MCF 10A (cell line): ENCODE data around the gene TMEM19. TPM values are rescaled to one million over a fixed set of nuclear protein-coding genes. Genes with fewer than 3 reads are reported as not detected.
"Not testable (repeated sequence)": the region's sequence is repeated elsewhere in the genome, so short reads cannot be mapped to it uniquely, and the experiment has no call there.

ENCODE experiments used
- BruUV-seq: library from RNA; stranded (reverse); fragments of 400-500 nt; replicated peaks from 2 replicates; lab custom pipeline; 2021; lab: Mats Ljungman, UMichigan
- CTCF ChIA-PET: fragments of 300-600 bp; sonication (Branson Sonifier 250); formaldehyde crosslinking; extraction: SDS; loops from one replicate; lab custom pipeline; 2021; ENCODE audit warnings: antibody characterized with exemption, inconsistent platforms; lab: Yijun Ruan, JAX
- POLR2A ChIA-PET: fragments of 300-600, 350-650 bp; sonication (Branson Sonifier 250); formaldehyde crosslinking; extraction: SDS; loops from one replicate; lab custom pipeline; 2020; ENCODE audit warnings: antibody characterized with exemption, inconsistent platforms; lab: Yijun Ruan, JAX
- DNase-seq: peaks from one replicate; pipeline ENCODE4 v3.0.0-alpha.2; 2018; ENCODE audit not compliant: unreplicated experiment
- H3K27ac Mint-ChIP-seq: one replicate; pipeline ENCODE4 v1.8.0; 2022; ENCODE audit warnings: mild to moderate bottlenecking, low read depth, mixed read lengths; ENCODE audit not compliant: unreplicated experiment
- H3K27me3 Mint-ChIP-seq: one replicate; pipeline ENCODE4 v1.8.0; 2022; ENCODE audit warnings: mixed read lengths; ENCODE audit not compliant: insufficient read depth, unreplicated experiment
- H3K36me3 Mint-ChIP-seq: one replicate; pipeline ENCODE4 v1.8.0; 2022; ENCODE audit warnings: mild to moderate bottlenecking, moderate library complexity, mixed read lengths; ENCODE audit not compliant: insufficient read depth, unreplicated experiment
- H3K4me1 Mint-ChIP-seq: one replicate; pipeline ENCODE4 v1.8.0; 2022; ENCODE audit warnings: mixed read lengths; ENCODE audit not compliant: insufficient read depth, unreplicated experiment
- H3K4me3 Mint-ChIP-seq: one replicate; pipeline ENCODE4 v1.8.0; 2022; ENCODE audit warnings: mild to moderate bottlenecking, moderate library complexity, mixed read lengths; ENCODE audit not compliant: unreplicated experiment
- H3K9me3 Mint-ChIP-seq: one replicate; pipeline ENCODE4 v1.8.0; 2022; ENCODE audit warnings: mixed read lengths; ENCODE audit not compliant: unreplicated experiment
- intact Hi-C: fragments of 100-400 bp; cut with micrococcal nuclease; formaldehyde crosslinking; loops from 2 replicates; pipeline ENCODE4 v1.14.1; 2022
- total RNA-seq: library from RNA; stranded (reverse); gene quantifications from 2 replicates; pipeline ENCODE4 v1.2.3, GENCODE V29; 2022
- TF ChIP-seq, protein P1 (sequence below): fragments of 200-600 bp; IDR thresholded peaks from one replicate; pipeline ENCODE4 v1.8.0; 2022; ENCODE audit warnings: antibody characterized with exemption, mild to moderate bottlenecking; ENCODE audit not compliant: unreplicated experiment

Gene TMEM19
- total RNA-seq, 1 experiment from 2014 or later: 7.3 TPM

DNA sequence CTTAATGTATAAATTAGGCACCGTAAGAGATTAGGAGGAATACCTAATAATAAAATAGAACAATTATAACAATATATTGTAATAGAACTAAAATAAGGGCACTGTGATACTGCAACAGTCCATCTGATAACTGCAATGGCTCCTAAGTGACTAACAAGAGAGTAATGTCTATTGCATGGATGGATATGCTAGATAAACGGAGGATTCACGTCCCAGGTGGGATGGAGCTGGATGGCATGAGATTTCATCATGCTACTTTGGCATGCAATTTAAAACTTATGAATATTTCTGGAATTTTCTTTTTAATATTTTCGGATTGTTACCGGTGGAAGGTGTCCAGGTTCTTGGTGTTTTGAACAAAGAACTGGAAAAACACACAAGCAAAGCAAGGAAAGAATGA, 2.2 kb upstream of the TMEM19 start:
- Mint-ChIP-seq H3K27ac (no peak overlapping the region), H3K36me3 (no peaks in the 10 kb centered on the region), H3K4me1 (peaks cover 10% of the 10 kb centered on the region), H3K4me3 (no peak overlapping the region), H3K9me3 (no peaks in the 10 kb centered on the region), H3K27me3 (no peaks in the 10 kb centered on the region)
- DNase-seq: no peak
- TF ChIP-seq, protein P1, sequence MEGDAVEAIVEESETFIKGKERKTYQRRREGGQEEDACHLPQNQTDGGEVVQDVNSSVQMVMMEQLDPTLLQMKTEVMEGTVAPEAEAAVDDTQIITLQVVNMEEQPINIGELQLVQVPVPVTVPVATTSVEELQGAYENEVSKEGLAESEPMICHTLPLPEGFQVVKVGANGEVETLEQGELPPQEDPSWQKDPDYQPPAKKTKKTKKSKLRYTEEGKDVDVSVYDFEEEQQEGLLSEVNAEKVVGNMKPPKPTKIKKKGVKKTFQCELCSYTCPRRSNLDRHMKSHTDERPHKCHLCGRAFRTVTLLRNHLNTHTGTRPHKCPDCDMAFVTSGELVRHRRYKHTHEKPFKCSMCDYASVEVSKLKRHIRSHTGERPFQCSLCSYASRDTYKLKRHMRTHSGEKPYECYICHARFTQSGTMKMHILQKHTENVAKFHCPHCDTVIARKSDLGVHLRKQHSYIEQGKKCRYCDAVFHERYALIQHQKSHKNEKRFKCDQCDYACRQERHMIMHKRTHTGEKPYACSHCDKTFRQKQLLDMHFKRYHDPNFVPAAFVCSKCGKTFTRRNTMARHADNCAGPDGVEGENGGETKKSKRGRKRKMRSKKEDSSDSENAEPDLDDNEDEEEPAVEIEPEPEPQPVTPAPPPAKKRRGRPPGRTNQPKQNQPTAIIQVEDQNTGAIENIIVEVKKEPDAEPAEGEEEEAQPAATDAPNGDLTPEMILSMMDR: no peak
- POLR2A ChIA-PET: interaction anchor here (0.6 to 7.9 kb wide), 3 partner anchors 19 to 70 kb away, joined by 3 to 248 read pairs (median 141); partner anchors contain the start of genes THAP2 and ZFC3H1
- CTCF ChIA-PET: interaction anchor here (6.7 kb wide), 1 partner anchor 65 kb away, joined by 226 read pairs; no protein-coding TSS in a partner anchor
- BruUV-seq: no TSS peak
- intact Hi-C loops: no loop called here

DNA sequence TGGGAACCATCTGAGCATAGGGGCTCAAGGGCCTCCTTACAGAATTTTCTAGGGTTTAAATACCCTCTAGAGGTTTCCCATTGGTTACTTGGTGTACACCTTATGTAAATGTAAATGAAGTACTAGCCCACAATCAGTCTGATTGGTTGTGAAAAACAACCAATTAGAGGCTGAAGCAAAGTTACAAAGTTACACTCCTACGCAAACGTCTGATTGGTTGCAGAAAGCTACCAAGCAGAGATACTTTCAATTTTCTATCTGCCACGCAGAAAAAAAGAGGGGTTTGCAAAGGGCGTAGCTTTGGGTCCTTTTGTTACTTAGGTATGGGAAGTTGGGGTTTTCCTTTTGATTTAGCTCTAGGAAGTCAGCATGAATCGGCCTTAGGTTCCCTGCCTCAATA, 1.8 kb upstream of the TMEM19 start:
- no TSS peak for BruUV-seq
- no peaks in the 10 kb centered on the region for H3K36me3 Mint-ChIP-seq
- no peak overlapping the region for H3K27ac Mint-ChIP-seq
- peaks cover 10% of the 10 kb centered on the region for H3K4me1 Mint-ChIP-seq
- CTCF ChIA-PET: interaction anchor here (3.8 to 6.7 kb wide), 2 partner anchors 65 to 71 kb away, joined by 22 to 226 read pairs; partner anchors contain the start of gene RAB21
- TF ChIP-seq, protein P1: no peak
- H3K4me3 Mint-ChIP-seq: no peak overlapping the region
- no peaks in the 10 kb centered on the region for H3K9me3 Mint-ChIP-seq
- intact Hi-C loops: no loop called here
- no peak for DNase-seq
- POLR2A ChIA-PET: interaction anchor here (0.6 to 7.9 kb wide), 4 partner anchors 20 to 70 kb away, joined by 3 to 248 read pairs (median 98); partner anchors contain the start of genes THAP2 and ZFC3H1
- H3K27me3 Mint-ChIP-seq: no peaks in the 10 kb centered on the region

DNA sequence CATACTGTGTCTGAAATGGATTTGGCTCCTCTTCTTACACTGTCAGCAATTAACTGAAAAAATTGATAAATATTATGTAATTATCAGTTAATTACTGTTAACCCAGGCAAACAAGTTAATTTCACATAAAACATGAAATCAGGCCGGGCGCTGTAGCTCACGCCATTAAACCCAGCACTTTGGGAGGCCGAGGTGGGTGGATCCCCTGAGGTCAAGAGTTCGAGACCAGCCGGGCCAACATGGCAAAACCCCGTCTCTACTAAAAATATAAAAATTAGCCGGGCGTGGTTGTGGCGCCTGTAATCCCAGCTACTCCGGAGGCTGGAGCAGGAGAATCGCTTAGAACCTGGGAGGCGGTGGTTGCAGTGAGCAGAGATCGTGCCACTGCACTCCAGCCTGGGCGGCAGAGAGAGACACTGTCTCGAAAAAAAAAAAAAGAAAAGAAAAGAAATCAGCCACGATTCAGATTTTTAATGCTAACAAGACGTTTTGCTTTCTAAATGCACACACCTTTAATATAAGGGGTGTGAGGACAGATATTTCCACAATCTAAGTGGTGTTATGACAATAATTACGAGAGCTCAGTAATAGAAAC, 473 bp upstream of the TMEM19 start:
- ChIA-PET CTCF (interaction anchor here (0.6 to 6.7 kb wide), 23 partner anchors 8 to 451 kb away, joined by 3 to 226 read pairs (median 8); partner anchors contain the start of genes RAB21, THAP2 and ZFC3H1), POLR2A (interaction anchor here (0.6 to 7.9 kb wide), 20 partner anchors 8 to 155 kb away, joined by 3 to 248 read pairs (median 4); partner anchors contain the start of genes RAB21, THAP2 and ZFC3H1)
- no peak for DNase-seq
- Mint-ChIP-seq H3K27me3 (no peaks in the 10 kb centered on the region), H3K4me3 (peak overlapping the region; percentile 87), H3K36me3 (no peaks in the 10 kb centered on the region), H3K4me1 (peaks cover 16% of the 10 kb centered on the region), H3K27ac (peak overlapping the region; percentile 76), H3K9me3 (no peaks in the 10 kb centered on the region)
- BruUV-seq: TSS peak; percentile 53
- TF ChIP-seq, protein P1: no peak
- intact Hi-C loops: no loop called here

DNA sequence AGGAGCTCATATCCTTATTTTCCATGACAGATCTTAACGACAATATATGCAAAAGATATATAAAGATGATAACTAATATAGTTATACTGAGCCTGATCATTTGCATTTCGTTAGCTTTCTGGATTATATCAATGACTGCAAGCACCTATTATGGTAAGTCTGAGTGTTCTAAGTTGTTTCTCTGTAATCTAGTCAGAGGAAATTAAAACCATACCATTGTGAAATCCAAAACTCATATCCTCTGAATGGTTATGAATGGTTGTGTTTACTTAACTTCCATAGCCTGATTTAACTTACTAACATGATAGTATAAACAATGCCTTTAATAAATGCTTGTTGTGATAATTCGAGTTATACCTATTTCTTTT, 760 bp downstream of the TMEM19 start:
- TF ChIP-seq, protein P1: no peak
- H3K9me3 Mint-ChIP-seq: no peaks in the 10 kb centered on the region
- ChIA-PET POLR2A (interaction anchor here (0.5 to 7.9 kb wide), 17 partner anchors 9 to 193 kb away, joined by 3 to 248 read pairs (median 5); partner anchors contain the start of genes RAB21, THAP2 and ZFC3H1), CTCF (interaction anchor here (0.6 to 6.7 kb wide), 27 partner anchors 9 to 271 kb away, joined by 3 to 226 read pairs (median 7); partner anchors contain the start of genes RAB21, THAP2 and ZFC3H1)
- peak overlapping the region; percentile 76 for H3K27ac Mint-ChIP-seq
- peak; percentile 27 for DNase-seq
- intact Hi-C loops: loop anchor here (1.0 kb wide), 3 partner anchors 22 to 61 kb away; partner anchors contain the start of gene THAP2
- no peaks in the 10 kb centered on the region for H3K27me3 Mint-ChIP-seq
- BruUV-seq: TSS peak; percentile 62
- peaks cover 18% of the 10 kb centered on the region for H3K4me1 Mint-ChIP-seq
- H3K4me3 Mint-ChIP-seq: peak overlapping the region; percentile 87
- no peaks in the 10 kb centered on the region for H3K36me3 Mint-ChIP-seq

DNA sequence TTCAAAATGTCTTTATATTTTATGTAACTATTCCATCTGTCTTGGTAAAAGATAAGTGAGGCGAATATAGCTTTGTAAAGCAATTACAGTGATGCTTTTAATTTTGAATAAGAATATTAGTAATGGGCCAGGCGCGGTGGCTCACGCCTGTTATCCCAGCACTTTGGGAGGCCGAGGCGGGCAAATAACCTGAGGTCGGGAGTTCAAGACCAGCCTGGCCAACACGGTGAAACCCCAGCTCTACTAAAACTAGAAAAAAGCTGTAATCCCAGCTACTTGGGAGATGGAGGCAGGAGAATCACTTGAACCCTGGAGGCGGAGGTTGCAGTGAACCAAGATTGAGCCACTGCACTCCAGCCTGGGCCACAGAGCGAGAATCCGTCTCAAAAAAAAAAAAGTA, 1.3 kb downstream of the TMEM19 start:
- POLR2A ChIA-PET: interaction anchor here (0.6 to 7.9 kb wide), 12 partner anchors 9 to 153 kb away, joined by 3 to 248 read pairs (median 10); partner anchors contain the start of genes RAB21, THAP2 and ZFC3H1
- H3K36me3 Mint-ChIP-seq, H3K9me3 Mint-ChIP-seq, DNase-seq, intact Hi-C loops, BruUV-seq, H3K27me3 Mint-ChIP-seq: not testable (repeated sequence)
- Mint-ChIP-seq H3K27ac (peak overlapping the region; percentile 76), H3K4me3 (peak overlapping the region; percentile 87), H3K4me1 (peaks cover 21% of the 10 kb centered on the region)
- CTCF ChIA-PET: interaction anchor here (0.6 to 6.7 kb wide), 12 partner anchors 9 to 272 kb away, joined by 3 to 226 read pairs (median 15); partner anchors contain the start of genes RAB21, THAP2 and ZFC3H1
